Thyroid gland (tissue), 4 donors: ENCODE data around the gene DNM2.

Experiments used
- POLR2A ChIP-seq, 2 donors: fragments of 450-650 bp; IDR thresholded peaks; one replicate each; pipeline ENCODE4 v1.6.1; 2017; ENCODE audit warnings: antibody characterized with exemption in 2 of 2, mild to moderate bottlenecking in 2 of 2, moderate library complexity in 1 of 2
- TF ChIP-seq, protein P1 (sequence below), 6 experiments: fragments of 200-600 bp in 3 of 6; fragments of 450-650 bp in 3 of 6; sonication (generic) in 3 of 6; IDR thresholded peaks; one replicate each; pipeline ENCODE4 v1.5.1; 2016 to 2019; ENCODE audit warnings: antibody characterized with exemption in 6 of 6, mild to moderate bottlenecking in 2 of 6, inconsistent platforms in 1 of 6, moderate library complexity in 1 of 6

DNA sequence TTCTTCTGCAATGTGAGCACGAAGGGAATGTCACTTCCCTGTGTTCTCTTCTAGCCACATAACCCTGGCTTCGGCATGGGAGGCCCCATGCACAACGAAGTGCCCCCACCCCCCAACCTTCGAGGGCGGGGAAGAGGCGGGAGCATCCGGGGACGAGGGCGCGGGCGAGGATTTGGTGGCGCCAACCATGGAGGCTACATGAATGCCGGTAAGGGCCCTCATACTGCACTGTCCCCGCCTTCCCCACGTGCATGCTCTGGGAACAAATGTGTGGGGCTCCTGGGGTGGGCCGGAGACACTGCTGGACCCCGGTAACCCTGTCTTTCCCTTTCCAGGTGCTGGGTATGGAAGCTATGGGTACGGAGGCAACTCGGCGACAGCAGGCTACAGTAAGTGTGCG, 34.3 kb upstream of the DNM2 start:
- TF ChIP-seq, protein P1, sequence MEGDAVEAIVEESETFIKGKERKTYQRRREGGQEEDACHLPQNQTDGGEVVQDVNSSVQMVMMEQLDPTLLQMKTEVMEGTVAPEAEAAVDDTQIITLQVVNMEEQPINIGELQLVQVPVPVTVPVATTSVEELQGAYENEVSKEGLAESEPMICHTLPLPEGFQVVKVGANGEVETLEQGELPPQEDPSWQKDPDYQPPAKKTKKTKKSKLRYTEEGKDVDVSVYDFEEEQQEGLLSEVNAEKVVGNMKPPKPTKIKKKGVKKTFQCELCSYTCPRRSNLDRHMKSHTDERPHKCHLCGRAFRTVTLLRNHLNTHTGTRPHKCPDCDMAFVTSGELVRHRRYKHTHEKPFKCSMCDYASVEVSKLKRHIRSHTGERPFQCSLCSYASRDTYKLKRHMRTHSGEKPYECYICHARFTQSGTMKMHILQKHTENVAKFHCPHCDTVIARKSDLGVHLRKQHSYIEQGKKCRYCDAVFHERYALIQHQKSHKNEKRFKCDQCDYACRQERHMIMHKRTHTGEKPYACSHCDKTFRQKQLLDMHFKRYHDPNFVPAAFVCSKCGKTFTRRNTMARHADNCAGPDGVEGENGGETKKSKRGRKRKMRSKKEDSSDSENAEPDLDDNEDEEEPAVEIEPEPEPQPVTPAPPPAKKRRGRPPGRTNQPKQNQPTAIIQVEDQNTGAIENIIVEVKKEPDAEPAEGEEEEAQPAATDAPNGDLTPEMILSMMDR (IDR thresholded peaks at IDR 0.05) = no peak
- TF ChIP-seq POLR2A (IDR thresholded peaks at IDR 0.05) = no peak
